ENCODE results near the gene PELO.

GRCh38 chr5:52817818-52818217 lies 30.1 kb downstream of the PELO start:
- TF ChIP-seq, protein P1, sequence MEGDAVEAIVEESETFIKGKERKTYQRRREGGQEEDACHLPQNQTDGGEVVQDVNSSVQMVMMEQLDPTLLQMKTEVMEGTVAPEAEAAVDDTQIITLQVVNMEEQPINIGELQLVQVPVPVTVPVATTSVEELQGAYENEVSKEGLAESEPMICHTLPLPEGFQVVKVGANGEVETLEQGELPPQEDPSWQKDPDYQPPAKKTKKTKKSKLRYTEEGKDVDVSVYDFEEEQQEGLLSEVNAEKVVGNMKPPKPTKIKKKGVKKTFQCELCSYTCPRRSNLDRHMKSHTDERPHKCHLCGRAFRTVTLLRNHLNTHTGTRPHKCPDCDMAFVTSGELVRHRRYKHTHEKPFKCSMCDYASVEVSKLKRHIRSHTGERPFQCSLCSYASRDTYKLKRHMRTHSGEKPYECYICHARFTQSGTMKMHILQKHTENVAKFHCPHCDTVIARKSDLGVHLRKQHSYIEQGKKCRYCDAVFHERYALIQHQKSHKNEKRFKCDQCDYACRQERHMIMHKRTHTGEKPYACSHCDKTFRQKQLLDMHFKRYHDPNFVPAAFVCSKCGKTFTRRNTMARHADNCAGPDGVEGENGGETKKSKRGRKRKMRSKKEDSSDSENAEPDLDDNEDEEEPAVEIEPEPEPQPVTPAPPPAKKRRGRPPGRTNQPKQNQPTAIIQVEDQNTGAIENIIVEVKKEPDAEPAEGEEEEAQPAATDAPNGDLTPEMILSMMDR (IDR thresholded peaks at IDR 0.05): no peak
- TF ChIP-seq, protein P2, sequence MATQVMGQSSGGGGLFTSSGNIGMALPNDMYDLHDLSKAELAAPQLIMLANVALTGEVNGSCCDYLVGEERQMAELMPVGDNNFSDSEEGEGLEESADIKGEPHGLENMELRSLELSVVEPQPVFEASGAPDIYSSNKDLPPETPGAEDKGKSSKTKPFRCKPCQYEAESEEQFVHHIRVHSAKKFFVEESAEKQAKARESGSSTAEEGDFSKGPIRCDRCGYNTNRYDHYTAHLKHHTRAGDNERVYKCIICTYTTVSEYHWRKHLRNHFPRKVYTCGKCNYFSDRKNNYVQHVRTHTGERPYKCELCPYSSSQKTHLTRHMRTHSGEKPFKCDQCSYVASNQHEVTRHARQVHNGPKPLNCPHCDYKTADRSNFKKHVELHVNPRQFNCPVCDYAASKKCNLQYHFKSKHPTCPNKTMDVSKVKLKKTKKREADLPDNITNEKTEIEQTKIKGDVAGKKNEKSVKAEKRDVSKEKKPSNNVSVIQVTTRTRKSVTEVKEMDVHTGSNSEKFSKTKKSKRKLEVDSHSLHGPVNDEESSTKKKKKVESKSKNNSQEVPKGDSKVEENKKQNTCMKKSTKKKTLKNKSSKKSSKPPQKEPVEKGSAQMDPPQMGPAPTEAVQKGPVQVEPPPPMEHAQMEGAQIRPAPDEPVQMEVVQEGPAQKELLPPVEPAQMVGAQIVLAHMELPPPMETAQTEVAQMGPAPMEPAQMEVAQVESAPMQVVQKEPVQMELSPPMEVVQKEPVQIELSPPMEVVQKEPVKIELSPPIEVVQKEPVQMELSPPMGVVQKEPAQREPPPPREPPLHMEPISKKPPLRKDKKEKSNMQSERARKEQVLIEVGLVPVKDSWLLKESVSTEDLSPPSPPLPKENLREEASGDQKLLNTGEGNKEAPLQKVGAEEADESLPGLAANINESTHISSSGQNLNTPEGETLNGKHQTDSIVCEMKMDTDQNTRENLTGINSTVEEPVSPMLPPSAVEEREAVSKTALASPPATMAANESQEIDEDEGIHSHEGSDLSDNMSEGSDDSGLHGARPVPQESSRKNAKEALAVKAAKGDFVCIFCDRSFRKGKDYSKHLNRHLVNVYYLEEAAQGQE (IDR thresholded peaks at IDR 0.05; ENCODE audit: insufficient read depth in 1 of 2, low read depth in 2 of 2, low read length in 1 of 2): no peak
- TF ChIP-seq POLR2AphosphoS5 (IDR thresholded peaks at IDR 0.05; ENCODE audit: low read depth, low read length) (no peak), SIN3A (IDR thresholded peaks at IDR 0.05; ENCODE audit: borderline replicate concordance, insufficient read depth, low read depth, low read length) (no peak), TCF7L2 (IDR thresholded peaks at IDR 0.05; ENCODE audit: low read depth, low read length) (no peak)
